Stomach (tissue), 8 donors: ENCODE data around the gene PTPRF. TPM values are rescaled to one million over a fixed set of nuclear protein-coding genes. Genes with fewer than 3 reads are reported as not detected.

Source experiments
- polyA plus RNA-seq, 3 donors: library from polyadenylated mRNA; stranded (reverse); fragments of 200-250 nt; gene quantifications; one replicate each; pipeline ENCODE4 v1.2.3, GENCODE V29; 2013
- total RNA-seq, 5 donors: library from RNA; depleted of rRNA; stranded (reverse); fragments of >200 nt; gene quantifications; one replicate each; pipeline versions ENCODE4 v1.1.0 to v1.2.3, GENCODE V29; 2014 to 2016
- donor health status: healthy with polysubstance abuse.
- donor health status: Bipolar disorder and iron deficiency.
- donor health status: healthy.

PTPRF gene
- total and polyA plus RNA-seq, 8 donors = 11.3 to 282 (median 82.0) TPM

Other genes with a start within 250 kb of the PTPRF start
- gene C1orf210, start 245.3 kb upstream of the PTPRF start, total RNA-seq = 10 to 100 TPM in 2 of 5 donors, 1 to 10 TPM in 2, not detected in 1; 4.3 to 24.3 (median 11.6) TPM
- gene C1orf210, start 245.3 kb upstream of the PTPRF start, polyA plus RNA-seq = 10 to 100 TPM in 2 of 3 donors, 1 to 10 TPM in 1; 7.7 to 34.4 (median 20.2) TPM
- gene TIE1, start 229.9 kb upstream of the PTPRF start, total RNA-seq = 10 to 100 TPM in 4 of 5 donors, not detected in 1; 13.8 to 36.2 (median 16.4) TPM
- 1 to 10 TPM; 2.1 to 5.8 (median 3.1) TPM for gene TIE1, start 229.9 kb upstream of the PTPRF start, polyA plus RNA-seq
- not detected for gene MPL, start 193.1 kb upstream of the PTPRF start, total RNA-seq
- not detected for gene MPL, start 193.1 kb upstream of the PTPRF start, polyA plus RNA-seq
- 10 to 100 TPM in 2 of 5 donors, 1 to 10 TPM in 3; 1.8 to 22.3 (median 7.9) TPM for gene CDC20, start 171.9 kb upstream of the PTPRF start, total RNA-seq
- 10 to 100 TPM; 11.1 to 31.4 (median 11.3) TPM for gene CDC20, start 171.9 kb upstream of the PTPRF start, polyA plus RNA-seq
- 100 to 1,000 TPM in 1 of 5 donors, 10 to 100 TPM in 3, 1 to 10 TPM in 1; 7.6 to 109 (median 36.8) TPM for gene ELOVL1, start 162.9 kb upstream of the PTPRF start, total RNA-seq
- 10 to 100 TPM; 35.6 to 83.8 (median 74.6) TPM for gene ELOVL1, start 162.9 kb upstream of the PTPRF start, polyA plus RNA-seq
- 10 to 100 TPM in 4 of 5 donors, 1 to 10 TPM in 1; 5.8 to 52.2 (median 29.6) TPM for gene MED8, start 141.1 kb upstream of the PTPRF start, total RNA-seq
- 10 to 100 TPM; 28.3 to 46.1 (median 30.6) TPM for gene MED8, start 141.1 kb upstream of the PTPRF start, polyA plus RNA-seq
- gene SZT2, start 141.0 kb upstream of the PTPRF start, total RNA-seq = 10 to 100 TPM; 49.6 to 69.3 (median 56.7) TPM
- gene SZT2, start 141.0 kb upstream of the PTPRF start, polyA plus RNA-seq = 10 to 100 TPM in 1 of 3 donors, 1 to 10 TPM in 2; 4.9 to 10.2 (median 9.3) TPM
- gene HYI, start 77.0 kb upstream of the PTPRF start, total RNA-seq = 10 to 100 TPM; 24.4 to 77.6 (median 43.6) TPM
- gene HYI, start 77.0 kb upstream of the PTPRF start, polyA plus RNA-seq = 100 to 1,000 TPM in 2 of 3 donors, 10 to 100 TPM in 1; 64.2 to 173 (median 143) TPM
- gene KDM4A, start 119.3 kb downstream of the PTPRF start, total RNA-seq = 10 to 100 TPM; 20.5 to 64.3 (median 42.0) TPM
- 1 to 10 TPM; 6.9 to 9.8 (median 8.9) TPM for gene KDM4A, start 119.3 kb downstream of the PTPRF start, polyA plus RNA-seq
- gene ST3GAL3, start 176.7 kb downstream of the PTPRF start, total RNA-seq = 10 to 100 TPM in 2 of 5 donors, 1 to 10 TPM in 3; 1.6 to 68.3 (median 2.9) TPM
- 1 to 10 TPM; 5.8 to 8.9 (median 7.6) TPM for gene ST3GAL3, start 176.7 kb downstream of the PTPRF start, polyA plus RNA-seq